Stimulated activated naive B cell treated with anti-CD40 and anti-IgM and Interleukin-4, amounts not matched to agents 10 μg/mL and 1 μg/mL and 100 μg/mL, for 72 hours (primary cell): ENCODE data around the gene ABTB2.

Experiments used
- ATAC-seq, 2 donors: fragments of 150-1000 bp; cut with Tn5 transposase; replicated peaks; 2 replicates each; pipeline ENCODE4 v1.10.0; 2021; ENCODE audit warnings: moderate library complexity in 1 of 2
- DNase-seq: peaks from one replicate; pipeline ENCODE4 v3.0.0; 2021
- H3K27ac Mint-ChIP-seq: one replicate; pipeline ENCODE4 v1.8.0; 2022; ENCODE audit warnings: mild to moderate bottlenecking, mixed read lengths
- H3K27me3 Mint-ChIP-seq, 2 donors: one replicate each; pipeline ENCODE4 v1.8.0; 2022; ENCODE audit warnings: mixed read lengths in 2 of 2
- H3K36me3 Mint-ChIP-seq, 2 donors: one replicate each; pipeline ENCODE4 v1.8.0; 2022; ENCODE audit warnings: mixed read lengths in 2 of 2, mild to moderate bottlenecking in 1 of 2
- H3K4me1 Mint-ChIP-seq, 2 donors: one replicate each; pipeline ENCODE4 v1.8.0; 2022; ENCODE audit warnings: mixed read lengths in 2 of 2, mild to moderate bottlenecking in 1 of 2
- H3K4me3 Mint-ChIP-seq, 2 donors: one replicate each; pipeline ENCODE4 v1.8.0; 2022; ENCODE audit warnings: mild to moderate bottlenecking in 2 of 2, mixed read lengths in 2 of 2, moderate library complexity in 1 of 2
- H3K9me3 Mint-ChIP-seq, 2 donors: one replicate each; pipeline ENCODE4 v1.8.0; 2022; ENCODE audit warnings: mixed read lengths in 2 of 2, mild to moderate bottlenecking in 1 of 2

Gene ABTB2

GRCh38 chr11:34343686-34344085 is 14.1 kb downstream of the ABTB2 start:
- DNase-seq (no peak), ATAC-seq (no peak)
- Mint-ChIP-seq H3K27ac (no peak overlapping the region), H3K9me3 (no peaks in the 10 kb centered on the region), H3K36me3 (peaks cover 12 to 57% of the 10 kb centered on the region in 2 donors), H3K4me1 (peaks cover 23 to 24% of the 10 kb centered on the region in 2 donors), H3K27me3 (peaks cover 0 to 8% of the 10 kb centered on the region in 2 donors), H3K4me3 (no peak overlapping the region)

- peaks cover 0 to 8% of the 10 kb centered on the region in 2 donors for H3K27me3 Mint-ChIP-seq
- H3K36me3 Mint-ChIP-seq, result peaks cover 12 to 52% of the 10 kb centered on the region in 2 donors
- H3K4me1 Mint-ChIP-seq, result peaks cover 20 to 23% of the 10 kb centered on the region in 2 donors
- no peaks in the 10 kb centered on the region for H3K9me3 Mint-ChIP-seq
- no peak overlapping the region for H3K27ac Mint-ChIP-seq
- DNase-seq (no peak), ATAC-seq (no peak)
- no peak overlapping the region for H3K4me3 Mint-ChIP-seq
Observed at GRCh38 chr11:34343153-34343552, 14.7 kb downstream of the ABTB2 start.

GRCh38 chr11:34341931-34342533 is 15.8 kb downstream of the ABTB2 start:
- DNase-seq (no peak), ATAC-seq (no peak)
- Mint-ChIP-seq H3K4me1 (peaks cover 23 to 24% of the 10 kb centered on the region in 2 donors), H3K27ac (no peak overlapping the region), H3K9me3 (no peaks in the 10 kb centered on the region), H3K36me3 (peaks cover 12 to 55% of the 10 kb centered on the region in 2 donors), H3K27me3 (peaks cover 0 to 8% of the 10 kb centered on the region in 2 donors), H3K4me3 (no peak overlapping the region)

GRCh38 chr11:34341096-34341495 is 16.7 kb downstream of the ABTB2 start:
- H3K9me3 Mint-ChIP-seq, result no peaks in the 10 kb centered on the region
- peaks cover 23 to 27% of the 10 kb centered on the region in 2 donors for H3K4me1 Mint-ChIP-seq
- no peak overlapping the region for H3K4me3 Mint-ChIP-seq
- ATAC-seq (no peak), DNase-seq (no peak)
- H3K27ac Mint-ChIP-seq, result no peak overlapping the region
- peaks cover 11 to 61% of the 10 kb centered on the region in 2 donors for H3K36me3 Mint-ChIP-seq
- peaks cover 0 to 8% of the 10 kb centered on the region in 2 donors for H3K27me3 Mint-ChIP-seq

- Mint-ChIP-seq H3K4me1 (peaks cover 23 to 27% of the 10 kb centered on the region in 2 donors), H3K27ac (no peak overlapping the region)
- no peak for ATAC-seq
Observed at GRCh38 chr11:34340653-34341052, 17.2 kb downstream of the ABTB2 start.

GRCh38 chr11:34339149-34340064 is 18.4 kb downstream of the ABTB2 start:
- peak overlapping the region; percentile 59 for H3K27ac Mint-ChIP-seq
- DNase-seq (peak; percentile 5), ATAC-seq (peak; percentile 87 to 93)
- no peaks in the 10 kb centered on the region for H3K9me3 Mint-ChIP-seq
- H3K4me3 Mint-ChIP-seq, result no peak overlapping the region
- peaks cover 4 to 50% of the 10 kb centered on the region in 2 donors for H3K36me3 Mint-ChIP-seq
- peaks cover 22 to 30% of the 10 kb centered on the region in 2 donors for H3K4me1 Mint-ChIP-seq
- no peaks in the 10 kb centered on the region for H3K27me3 Mint-ChIP-seq

More at GRCh38 chr11:34340653-34341052, 17.2 kb downstream of the ABTB2 start:
- Mint-ChIP-seq H3K36me3 (peaks cover 9 to 60% of the 10 kb centered on the region in 2 donors), H3K9me3 (no peaks in the 10 kb centered on the region), H3K4me3 (no peak overlapping the region), H3K27me3 (peaks cover 0 to 8% of the 10 kb centered on the region in 2 donors)
- DNase-seq, result no peak

- Mint-ChIP-seq H3K9me3 (no peaks in the 10 kb centered on the region), H3K36me3 (peaks cover 6 to 37% of the 10 kb centered on the region in 2 donors), H3K4me3 (no peak overlapping the region), H3K27me3 (peaks cover 0 to 11% of the 10 kb centered on the region in 2 donors), H3K27ac (no peak overlapping the region), H3K4me1 (peaks cover 23 to 47% of the 10 kb centered on the region in 2 donors)
- ATAC-seq, result no peak
- DNase-seq, result no peak
Observed at GRCh38 chr11:34337016-34337415, 20.8 kb downstream of the ABTB2 start.

GRCh38 chr11:34335801-34336200 is 22.0 kb downstream of the ABTB2 start:
- H3K9me3 Mint-ChIP-seq, result no peaks in the 10 kb centered on the region
- no peak for ATAC-seq
- H3K27ac Mint-ChIP-seq, result no peak overlapping the region
- peaks cover 21 to 47% of the 10 kb centered on the region in 2 donors for H3K4me1 Mint-ChIP-seq
- H3K4me3 Mint-ChIP-seq, result no peak overlapping the region
- H3K27me3 Mint-ChIP-seq, result peaks cover 0 to 11% of the 10 kb centered on the region in 2 donors
- H3K36me3 Mint-ChIP-seq, result peaks cover 6 to 34% of the 10 kb centered on the region in 2 donors
- DNase-seq, result no peak

- peaks cover 0 to 11% of the 10 kb centered on the region in 2 donors for H3K27me3 Mint-ChIP-seq
- H3K36me3 Mint-ChIP-seq, result peaks cover 6 to 34% of the 10 kb centered on the region in 2 donors
- peaks cover 21 to 47% of the 10 kb centered on the region in 2 donors for H3K4me1 Mint-ChIP-seq
- H3K4me3 Mint-ChIP-seq, result no peak overlapping the region
- ATAC-seq (peak; percentile 41 to 46), DNase-seq (no peak)
- no peak overlapping the region for H3K27ac Mint-ChIP-seq
- no peaks in the 10 kb centered on the region for H3K9me3 Mint-ChIP-seq
Observed at GRCh38 chr11:34335331-34335730, 22.5 kb downstream of the ABTB2 start.

GRCh38 chr11:34333787-34334186 is 24.0 kb downstream of the ABTB2 start:
- H3K9me3 Mint-ChIP-seq, result no peaks in the 10 kb centered on the region
- no peak overlapping the region for H3K4me3 Mint-ChIP-seq
- peaks cover 6 to 28% of the 10 kb centered on the region in 2 donors for H3K36me3 Mint-ChIP-seq

GRCh38 chr11:34332524-34332923 is 25.3 kb downstream of the ABTB2 start:
- no peak for ATAC-seq
- Mint-ChIP-seq H3K4me3 (no peak overlapping the region), H3K4me1 (peaks cover 16 to 42% of the 10 kb centered on the region in 2 donors), H3K9me3 (no peaks in the 10 kb centered on the region), H3K27me3 (peaks cover 0 to 11% of the 10 kb centered on the region in 2 donors), H3K36me3 (peaks cover 8 to 26% of the 10 kb centered on the region in 2 donors), H3K27ac (no peak overlapping the region)
- DNase-seq, result no peak

More at GRCh38 chr11:34333787-34334186, 24.0 kb downstream of the ABTB2 start:
- DNase-seq, result no peak
- Mint-ChIP-seq H3K27me3 (peaks cover 0 to 11% of the 10 kb centered on the region in 2 donors), H3K4me1 (peaks cover 16 to 42% of the 10 kb centered on the region in 2 donors), H3K27ac (no peak overlapping the region)
- peak; percentile 63 to 85 for ATAC-seq

- Mint-ChIP-seq H3K4me3 (no peak overlapping the region), H3K36me3 (peaks cover 8 to 24% of the 10 kb centered on the region in 2 donors), H3K4me1 (peaks cover 16 to 35% of the 10 kb centered on the region in 2 donors), H3K27me3 (peaks cover 0 to 11% of the 10 kb centered on the region in 2 donors), H3K27ac (no peak overlapping the region), H3K9me3 (no peaks in the 10 kb centered on the region)
- DNase-seq, result no peak
- ATAC-seq, result no peak
Observed at GRCh38 chr11:34331736-34332135, 26.1 kb downstream of the ABTB2 start.

GRCh38 chr11:34331329-34331728 is 26.5 kb downstream of the ABTB2 start:
- peaks cover 10 to 21% of the 10 kb centered on the region in 2 donors for H3K36me3 Mint-ChIP-seq
- DNase-seq (no peak), ATAC-seq (no peak)
- H3K9me3 Mint-ChIP-seq, result no peaks in the 10 kb centered on the region
- no peak overlapping the region for H3K27ac Mint-ChIP-seq
- H3K4me3 Mint-ChIP-seq, result no peak overlapping the region
- H3K4me1 Mint-ChIP-seq, result peaks cover 16 to 34% of the 10 kb centered on the region in 2 donors
- peaks cover 0 to 11% of the 10 kb centered on the region in 2 donors for H3K27me3 Mint-ChIP-seq

- Mint-ChIP-seq H3K4me3 (no peak overlapping the region), H3K27ac (no peak overlapping the region), H3K4me1 (peaks cover 16 to 34% of the 10 kb centered on the region in 2 donors), H3K9me3 (no peaks in the 10 kb centered on the region), H3K27me3 (peaks cover 0 to 11% of the 10 kb centered on the region in 2 donors), H3K36me3 (peaks cover 11 to 21% of the 10 kb centered on the region in 2 donors)
- DNase-seq (no peak), ATAC-seq (no peak)
Observed at GRCh38 chr11:34330653-34331052, 27.2 kb downstream of the ABTB2 start.
